Measurements from ENCODE around the gene TOGARAM2. TPM values are rescaled to one million over a fixed set of nuclear protein-coding genes. Genes with fewer than 3 reads are reported as not detected.

TOGARAM2 gene
- total and polyA plus RNA-seq, 2 of the 13 experiments (the other 11 are each of a cell fraction or from before 2014, with no cell fraction given) = under 0.01 to 0.05 TPM

DNA sequence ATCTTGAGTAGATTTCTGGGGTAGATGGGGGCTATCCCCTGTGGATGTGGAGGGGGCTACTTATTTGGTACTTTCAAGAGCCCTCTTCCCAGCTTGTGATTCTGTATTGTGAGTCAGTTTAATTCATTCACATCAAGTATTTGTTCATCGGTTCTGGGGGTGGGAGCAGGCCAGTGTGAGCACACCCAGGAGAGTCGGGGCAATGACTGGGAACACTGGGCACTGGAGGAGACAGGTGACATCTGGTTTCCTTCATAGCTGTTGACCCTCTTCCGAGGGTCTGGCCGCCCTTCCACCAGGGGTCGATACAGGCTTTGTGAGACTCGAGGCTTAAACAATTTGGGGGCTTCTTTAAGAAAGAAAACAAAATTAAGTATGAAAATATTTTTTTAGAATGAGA is 2.5 kb upstream of the TOGARAM2 start:
- Histone ChIP-seq H3K9me3 (ENCODE audit: low read length) (no peaks in the 10 kb centered on the region), H3K9ac (ENCODE audit: insufficient read depth, low read depth, low read length) (no peak overlapping the region), H3K27me3 (ENCODE audit: control insufficient read depth in 1 of 2, insufficient read depth in 2 of 2, low read length in 2 of 2) (peaks cover 4 to 26% of the 10 kb centered on the region in 2 experiments; a peak in 3 of 5 replicates), H2AFZ (ENCODE audit: low read length) (no peak overlapping the region), H4K20me1 (ENCODE audit: insufficient read depth, low read length) (no peaks in the 10 kb centered on the region), H3K79me2 (ENCODE audit: insufficient read depth, low read length) (no peaks in the 10 kb centered on the region), H3K4me2 (ENCODE audit: low read depth, low read length) (no peak overlapping the region), H3K4me1 (ENCODE audit: insufficient read depth, low read length) (peaks cover 5% of the 10 kb centered on the region; the same call in 1 of the 2 replicates), H3K27ac (ENCODE audit: extremely low read length, insufficient read depth, low read length) (no peak overlapping the region), H3K36me3 (replicated peaks in 1 of 2; ENCODE audit: control insufficient read depth in 1 of 2, insufficient read depth in 2 of 2, low read length in 2 of 2) (no peaks in the 10 kb centered on the region), H3K4me3 (replicated peaks in 1 of 3; ENCODE audit: insufficient read depth in 1 of 3, low read depth in 2 of 3, low read length in 3 of 3) (no peak overlapping the region)
- TF ChIP-seq, protein P1, sequence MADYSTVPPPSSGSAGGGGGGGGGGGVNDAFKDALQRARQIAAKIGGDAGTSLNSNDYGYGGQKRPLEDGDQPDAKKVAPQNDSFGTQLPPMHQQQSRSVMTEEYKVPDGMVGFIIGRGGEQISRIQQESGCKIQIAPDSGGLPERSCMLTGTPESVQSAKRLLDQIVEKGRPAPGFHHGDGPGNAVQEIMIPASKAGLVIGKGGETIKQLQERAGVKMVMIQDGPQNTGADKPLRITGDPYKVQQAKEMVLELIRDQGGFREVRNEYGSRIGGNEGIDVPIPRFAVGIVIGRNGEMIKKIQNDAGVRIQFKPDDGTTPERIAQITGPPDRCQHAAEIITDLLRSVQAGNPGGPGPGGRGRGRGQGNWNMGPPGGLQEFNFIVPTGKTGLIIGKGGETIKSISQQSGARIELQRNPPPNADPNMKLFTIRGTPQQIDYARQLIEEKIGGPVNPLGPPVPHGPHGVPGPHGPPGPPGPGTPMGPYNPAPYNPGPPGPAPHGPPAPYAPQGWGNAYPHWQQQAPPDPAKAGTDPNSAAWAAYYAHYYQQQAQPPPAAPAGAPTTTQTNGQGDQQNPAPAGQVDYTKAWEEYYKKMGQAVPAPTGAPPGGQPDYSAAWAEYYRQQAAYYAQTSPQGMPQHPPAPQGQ (CRISPR knock-in tag; IDR thresholded peaks at IDR 0.05; ENCODE audit: borderline replicate concordance) = no peak
- TF ChIP-seq PRMT3 (CRISPR knock-in tag; IDR thresholded peaks at IDR 0.05; ENCODE audit: borderline replicate concordance, low read depth) = no peak
- TF ChIP-seq, protein P2, sequence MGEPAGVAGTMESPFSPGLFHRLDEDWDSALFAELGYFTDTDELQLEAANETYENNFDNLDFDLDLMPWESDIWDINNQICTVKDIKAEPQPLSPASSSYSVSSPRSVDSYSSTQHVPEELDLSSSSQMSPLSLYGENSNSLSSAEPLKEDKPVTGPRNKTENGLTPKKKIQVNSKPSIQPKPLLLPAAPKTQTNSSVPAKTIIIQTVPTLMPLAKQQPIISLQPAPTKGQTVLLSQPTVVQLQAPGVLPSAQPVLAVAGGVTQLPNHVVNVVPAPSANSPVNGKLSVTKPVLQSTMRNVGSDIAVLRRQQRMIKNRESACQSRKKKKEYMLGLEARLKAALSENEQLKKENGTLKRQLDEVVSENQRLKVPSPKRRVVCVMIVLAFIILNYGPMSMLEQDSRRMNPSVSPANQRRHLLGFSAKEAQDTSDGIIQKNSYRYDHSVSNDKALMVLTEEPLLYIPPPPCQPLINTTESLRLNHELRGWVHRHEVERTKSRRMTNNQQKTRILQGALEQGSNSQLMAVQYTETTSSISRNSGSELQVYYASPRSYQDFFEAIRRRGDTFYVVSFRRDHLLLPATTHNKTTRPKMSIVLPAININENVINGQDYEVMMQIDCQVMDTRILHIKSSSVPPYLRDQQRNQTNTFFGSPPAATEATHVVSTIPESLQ (CRISPR knock-in tag; conservative IDR thresholded peaks at IDR 0.05) = no peak
- TF ChIP-seq DR1 (CRISPR knock-in tag; IDR thresholded peaks at IDR 0.05) = no peak
- TF ChIP-seq ZFYVE20 (CRISPR knock-in tag; IDR thresholded peaks at IDR 0.05; ENCODE audit: borderline replicate concordance, low read depth) = no peak
- no peak for TF ChIP-seq JARID2 (CRISPR knock-in tag; IDR thresholded peaks at IDR 0.05; ENCODE audit: insufficient replicate concordance)
- no peak for TF ChIP-seq KLF11 (CRISPR knock-in tag; IDR thresholded peaks at IDR 0.05)
- TF ChIP-seq, protein P3, sequence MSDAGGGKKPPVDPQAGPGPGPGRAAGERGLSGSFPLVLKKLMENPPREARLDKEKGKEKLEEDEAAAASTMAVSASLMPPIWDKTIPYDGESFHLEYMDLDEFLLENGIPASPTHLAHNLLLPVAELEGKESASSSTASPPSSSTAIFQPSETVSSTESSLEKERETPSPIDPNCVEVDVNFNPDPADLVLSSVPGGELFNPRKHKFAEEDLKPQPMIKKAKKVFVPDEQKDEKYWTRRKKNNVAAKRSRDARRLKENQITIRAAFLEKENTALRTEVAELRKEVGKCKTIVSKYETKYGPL (CRISPR knock-in tag; IDR thresholded peaks at IDR 0.05) = no peak
- TF ChIP-seq ZBTB8A (CRISPR knock-in tag; IDR thresholded peaks at IDR 0.05; ENCODE audit: borderline replicate concordance, low read depth) = no peak
- TF ChIP-seq ZNF441 (CRISPR knock-in tag; IDR thresholded peaks at IDR 0.05; ENCODE audit: borderline replicate concordance) = no peak
- TF ChIP-seq ZNF432 (CRISPR knock-in tag; IDR thresholded peaks at IDR 0.05; ENCODE audit: borderline replicate concordance) = no peak
- TF ChIP-seq ARNT2 (CRISPR knock-in tag; IDR thresholded peaks at IDR 0.05; ENCODE audit: low read depth) = no peak
- TF ChIP-seq NR3C1 (CRISPR knock-in tag; IDR thresholded peaks at IDR 0.05) = no peak
- TF ChIP-seq THAP11 (CRISPR knock-in tag; IDR thresholded peaks at IDR 0.05) = no peak
- TF ChIP-seq ELF1 (CRISPR knock-in tag; IDR thresholded peaks at IDR 0.05) = no peak
- TF ChIP-seq ZEB1 (IDR thresholded peaks at IDR 0.05; ENCODE audit: insufficient replicate concordance, low read depth) = no peak
- TF ChIP-seq, protein P4, sequence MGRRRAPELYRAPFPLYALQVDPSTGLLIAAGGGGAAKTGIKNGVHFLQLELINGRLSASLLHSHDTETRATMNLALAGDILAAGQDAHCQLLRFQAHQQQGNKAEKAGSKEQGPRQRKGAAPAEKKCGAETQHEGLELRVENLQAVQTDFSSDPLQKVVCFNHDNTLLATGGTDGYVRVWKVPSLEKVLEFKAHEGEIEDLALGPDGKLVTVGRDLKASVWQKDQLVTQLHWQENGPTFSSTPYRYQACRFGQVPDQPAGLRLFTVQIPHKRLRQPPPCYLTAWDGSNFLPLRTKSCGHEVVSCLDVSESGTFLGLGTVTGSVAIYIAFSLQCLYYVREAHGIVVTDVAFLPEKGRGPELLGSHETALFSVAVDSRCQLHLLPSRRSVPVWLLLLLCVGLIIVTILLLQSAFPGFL (CRISPR knock-in tag; IDR thresholded peaks at IDR 0.05) = no peak
- TF ChIP-seq, protein P5, sequence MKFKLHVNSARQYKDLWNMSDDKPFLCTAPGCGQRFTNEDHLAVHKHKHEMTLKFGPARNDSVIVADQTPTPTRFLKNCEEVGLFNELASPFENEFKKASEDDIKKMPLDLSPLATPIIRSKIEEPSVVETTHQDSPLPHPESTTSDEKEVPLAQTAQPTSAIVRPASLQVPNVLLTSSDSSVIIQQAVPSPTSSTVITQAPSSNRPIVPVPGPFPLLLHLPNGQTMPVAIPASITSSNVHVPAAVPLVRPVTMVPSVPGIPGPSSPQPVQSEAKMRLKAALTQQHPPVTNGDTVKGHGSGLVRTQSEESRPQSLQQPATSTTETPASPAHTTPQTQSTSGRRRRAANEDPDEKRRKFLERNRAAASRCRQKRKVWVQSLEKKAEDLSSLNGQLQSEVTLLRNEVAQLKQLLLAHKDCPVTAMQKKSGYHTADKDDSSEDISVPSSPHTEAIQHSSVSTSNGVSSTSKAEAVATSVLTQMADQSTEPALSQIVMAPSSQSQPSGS (CRISPR knock-in tag; IDR thresholded peaks at IDR 0.05) = no peak
- no TSS peak for BruUV-seq (replicated peaks)
- WGBS (ENCODE audit: low lambda C conversion rate) = 6% methylated on average over 6 of the region's 6 CpGs
- DNase-seq (ENCODE audit: low spot score) = no peak
- in situ Hi-C loops (cut with HindIII; ENCODE audit: extremely low pct_ligation_motif_present, low pct_unique_long_range_greater_than_20kb) (loop anchor here (25.0 kb wide), 1 partner anchor 859 kb away; no protein-coding TSS in a partner anchor), intact Hi-C loops (cut with micrococcal nuclease; ENCODE audit: unreplicated experiment) (no loop called here)
- no peak for ATAC-seq
- POLR2A ChIA-PET = no interaction called here
- FAIRE-seq = no peak
- CTCF ChIA-PET (ENCODE audit: low intra/inter-chr PET ratio, low total read pairs) = no interaction called here

All from HepG2 (cell line).